SK-N-MC (cell line): Measurements from ENCODE around the gene THAP11.

Experiments
- EZH2 ChIP-seq: fragments of 200-600 bp; sonication (generic); IDR thresholded peaks from one replicate; pipeline ENCODE4 v1.6.1; 2017; ENCODE audit warnings: antibody characterized with exemption
- FOXP2 ChIP-seq: optimal IDR thresholded peaks from 2 replicates; pipeline ENCODE3; 2011; ENCODE audit warnings: mild to moderate bottlenecking, moderate library complexity; ENCODE audit not compliant: insufficient read depth; ENCODE audit errors: extremely low read length, control extremely low read depth

DNA sequence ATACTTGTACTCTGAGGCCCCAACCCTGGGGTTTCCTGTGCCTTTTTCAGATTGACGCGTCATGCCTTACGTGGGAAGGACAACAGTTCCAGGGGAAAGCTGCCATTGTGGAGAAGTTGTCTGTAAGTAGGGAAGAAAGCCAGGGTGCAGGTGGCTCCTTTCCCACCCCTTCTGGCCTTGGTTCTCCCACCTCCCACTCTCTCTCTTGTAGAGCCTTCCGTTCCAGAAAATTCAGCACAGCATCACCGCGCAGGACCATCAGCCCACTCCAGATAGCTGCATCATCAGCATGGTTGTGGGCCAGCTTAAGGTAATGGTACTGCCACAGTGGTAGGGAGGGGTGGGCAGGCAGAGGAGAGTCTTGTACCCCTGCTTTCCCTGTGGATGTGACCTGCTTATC lies 26.2 kb downstream of the THAP11 start:
- TF ChIP-seq EZH2 (no peak), FOXP2 (no peak)
